ENCODE results near the gene SP1. TPM values are rescaled to one million over a fixed set of nuclear protein-coding genes. Genes with fewer than 3 reads are reported as not detected.

The SP1 gene
- total and polyA plus RNA-seq, 9 of the 15 experiments (the other 6 are each of a cell fraction or from before 2014, with no cell fraction given), result 8.0 to 65.5 (median 41.6) TPM

GRCh38 chr12:53340398-53340797, 39.6 kb upstream of the SP1 start:
- H3K9ac ChIP-seq (ENCODE audit: insufficient read depth in 1 of 2, low read depth in 2 of 2, low read length in 2 of 2), result peak overlapping the region; percentile 25 to 72; a peak in 1 of 4 replicates
- no peak overlapping the region for H3K4me3 ChIP-seq
- H3K4me2 ChIP-seq (ENCODE audit: insufficient read depth, low read length), result no peak overlapping the region
- DNase-seq (ENCODE audit: extremely low read depth in 1 of 4, low spot score in 3 of 4), result peak; percentile 44 to 70 (median 56)
- H3K79me2 ChIP-seq (ENCODE audit: control insufficient read depth, insufficient read depth, low read length), result no peaks in the 10 kb centered on the region
- WGBS (ENCODE audit: insufficient coverage, low coverage, missing lambda C conversion rate), result 0% methylated on average over 4 of the region's 9 CpGs
- H3K27me3 ChIP-seq (ENCODE audit: control insufficient read depth in 2 of 2, insufficient read depth in 2 of 2, low read length in 2 of 2), result no peaks in the 10 kb centered on the region
- H3K9me3 ChIP-seq (replicated peaks; ENCODE audit: control insufficient read depth, insufficient read depth, low read depth, low read length), result no peaks in the 10 kb centered on the region
- in situ Hi-C loops (cut with MboI), result no loop called here
- no peaks in the 10 kb centered on the region for H3K36me3 ChIP-seq (ENCODE audit: control insufficient read depth, insufficient read depth, low read length)
- CTCF ChIA-PET (ENCODE audit: low intra/inter-chr PET ratio), result no interaction called here
- POLR2A ChIA-PET, result interaction anchor here (0.7 to 1.0 kb wide), 6 partner anchors 14 to 124 kb away, joined by 3 to 4 read pairs (median 3); no protein-coding TSS in a partner anchor
- no peaks in the 10 kb centered on the region for H4K20me1 ChIP-seq (replicated peaks; ENCODE audit: control insufficient read depth, insufficient read depth, low read length)
- H3K4me1 ChIP-seq (replicated peaks in 1 of 2; ENCODE audit: control insufficient read depth in 2 of 2, insufficient read depth in 2 of 2, low read length in 2 of 2), result peaks cover 28 to 43% of the 10 kb centered on the region in 2 experiments
- H3K27ac ChIP-seq (ENCODE audit: extremely low read depth, low read depth, low read length), result no peak overlapping the region
- no peaks in the 10 kb centered on the region for H3K9me1 ChIP-seq (ENCODE audit: control insufficient read depth, insufficient read depth, low read length)
- peak overlapping the region; percentile 84 for H2AFZ ChIP-seq (ENCODE audit: low read depth, low read length)
- intact Hi-C loops (cut with micrococcal nuclease), result no loop called here
- no TSS peak for BruUV-seq (replicated peaks)
- FAIRE-seq, result no peak
- ATAC-seq, result peak; percentile 3; the same call in 2 of the 3 replicates
- TF ChIP-seq ZNF263 (CRISPR knock-in tag; IDR thresholded peaks at IDR 0.05; ENCODE audit: borderline replicate concordance) (no peak), SMARCA4 (IDR thresholded peaks at IDR 0.05) (0 out of 2 replicates have a peak, but pooled peaks have one; percentile 19), SFPQ (IDR thresholded peaks at IDR 0.05; ENCODE audit: low read depth, low read length) (no peak), ZBTB2 (IDR thresholded peaks at IDR 0.05) (no peak), NFE2 (IDR thresholded peaks at IDR 0.05; ENCODE audit: low read depth) (peak; percentile 9; the same call in 1 of the 2 replicates), POLR2AphosphoS5 (IDR thresholded peaks at IDR 0.05; ENCODE audit: control insufficient read depth, insufficient read depth, low read depth, low read length) (no peak), DPF2 (IDR thresholded peaks at IDR 0.05) (peak; percentile 26; the same call in 1 of the 2 replicates), ZBTB7A (IDR thresholded peaks at IDR 0.05; ENCODE audit: borderline replicate concordance, control insufficient read depth, low read depth, low read length) (peak; percentile 44; the same call in 1 of the 2 replicates), ZSCAN32 (CRISPR knock-in tag; IDR thresholded peaks at IDR 0.05) (no peak), MBD1 (CRISPR knock-in tag; IDR thresholded peaks at IDR 0.05) (no peak), ZNF197 (CRISPR knock-in tag; IDR thresholded peaks at IDR 0.05; ENCODE audit: low read depth) (no peak), FOSL1 (tag; conservative IDR thresholded peaks at IDR 0.05) (peak; percentile 71), ZSCAN29 (IDR thresholded peaks at IDR 0.05) (no peak), USF1 (CRISPR knock-in tag; IDR thresholded peaks at IDR 0.05) (no peak), LCOR (CRISPR knock-in tag; IDR thresholded peaks at IDR 0.05) (0 out of 2 replicates have a peak, but pooled peaks have one; percentile 22), JUND (IDR thresholded peaks at IDR 0.05; ENCODE audit: borderline replicate concordance, low read depth, low read length) (peak; percentile 46; the same call in 1 of the 2 replicates), JUND (tag; IDR thresholded peaks at IDR 0.05; ENCODE audit: borderline replicate concordance, low read depth, low read length) (no peak), STAT5B (CRISPR knock-in tag; IDR thresholded peaks at IDR 0.05) (no peak)
